Germinal center (tissue), 1 donor: ENCODE measurements around the gene ACRBP.
"Not testable (repeated sequence)": the region's sequence is repeated elsewhere in the genome, so short reads cannot be mapped to it uniquely, and the experiment has no call there.

Experiments used
- DNase-seq: peaks from one replicate; pipeline ENCODE4 v3.0.0; 2012; ENCODE audit warnings: mixed read lengths, low spot score

The ACRBP gene

DNA sequence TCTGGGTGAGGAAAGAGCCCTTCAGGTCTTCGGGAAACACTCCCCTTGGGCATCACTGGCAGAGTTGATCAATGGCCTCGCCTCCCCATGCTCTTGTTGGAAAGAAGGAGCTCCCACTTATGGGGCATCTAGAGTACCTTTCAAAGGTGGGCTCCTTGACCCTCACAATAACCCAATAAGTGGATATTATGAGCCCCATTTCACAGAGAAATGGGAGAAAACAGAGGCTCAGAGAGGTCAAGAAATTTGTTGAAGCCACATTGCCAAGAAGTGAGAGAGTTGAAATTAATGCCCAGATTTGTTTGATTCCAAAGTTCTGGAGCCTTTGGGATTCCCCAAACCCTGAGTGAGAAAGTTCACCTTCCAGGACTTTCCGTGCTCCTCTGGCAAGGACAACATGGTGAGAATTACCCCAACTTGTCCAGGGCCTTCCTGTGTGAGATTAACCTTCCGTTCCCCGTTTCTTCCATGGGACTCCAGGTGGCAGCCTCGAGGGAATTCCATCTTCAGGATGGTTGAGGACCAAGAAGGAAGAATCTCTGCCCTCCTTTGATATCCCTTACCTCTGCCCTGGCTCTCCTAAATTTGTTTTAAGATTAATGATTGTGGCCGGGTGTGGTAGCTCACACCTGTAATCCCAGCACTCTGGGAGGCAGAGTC lies 32.6 kb downstream of the ACRBP start:
- DNase-seq, result no peak

DNA sequence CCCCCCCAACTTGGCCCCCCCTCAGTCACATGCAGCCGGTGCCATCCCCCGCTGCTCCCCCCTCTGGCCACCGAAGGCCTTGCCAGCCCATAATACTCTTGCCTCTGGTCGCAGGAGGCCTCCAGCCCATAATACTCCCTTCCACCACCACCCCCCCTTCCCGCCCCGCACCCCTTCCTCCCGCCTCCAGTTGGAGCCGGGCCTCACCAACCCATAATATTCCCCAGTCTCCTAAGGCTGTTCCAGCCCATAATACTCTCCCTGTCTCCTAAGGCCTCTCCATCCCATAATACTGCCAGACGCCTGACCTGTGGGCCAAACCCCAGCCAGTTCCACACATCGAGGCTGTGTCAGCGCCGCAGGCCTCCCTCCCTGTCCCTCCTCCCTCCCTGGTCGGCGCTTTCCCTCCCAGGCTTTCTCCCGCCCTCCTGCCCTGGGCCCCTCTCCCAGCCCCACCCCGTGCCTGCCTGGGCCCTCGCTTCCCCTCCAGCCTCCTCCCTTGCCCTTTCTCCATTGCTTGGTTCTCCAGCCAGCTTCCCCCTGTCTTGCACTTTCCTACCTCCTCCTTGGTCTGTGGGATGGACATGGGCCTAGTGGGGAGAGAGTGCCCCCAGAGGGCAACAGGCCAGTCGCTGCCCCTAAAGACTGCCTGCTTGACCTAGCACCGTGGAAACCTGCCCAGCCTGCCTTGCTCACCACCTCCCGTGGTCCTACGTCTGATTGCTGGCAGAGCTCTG lies 33.3 kb downstream of the ACRBP start:
- DNase-seq, result peak; percentile 50

DNA sequence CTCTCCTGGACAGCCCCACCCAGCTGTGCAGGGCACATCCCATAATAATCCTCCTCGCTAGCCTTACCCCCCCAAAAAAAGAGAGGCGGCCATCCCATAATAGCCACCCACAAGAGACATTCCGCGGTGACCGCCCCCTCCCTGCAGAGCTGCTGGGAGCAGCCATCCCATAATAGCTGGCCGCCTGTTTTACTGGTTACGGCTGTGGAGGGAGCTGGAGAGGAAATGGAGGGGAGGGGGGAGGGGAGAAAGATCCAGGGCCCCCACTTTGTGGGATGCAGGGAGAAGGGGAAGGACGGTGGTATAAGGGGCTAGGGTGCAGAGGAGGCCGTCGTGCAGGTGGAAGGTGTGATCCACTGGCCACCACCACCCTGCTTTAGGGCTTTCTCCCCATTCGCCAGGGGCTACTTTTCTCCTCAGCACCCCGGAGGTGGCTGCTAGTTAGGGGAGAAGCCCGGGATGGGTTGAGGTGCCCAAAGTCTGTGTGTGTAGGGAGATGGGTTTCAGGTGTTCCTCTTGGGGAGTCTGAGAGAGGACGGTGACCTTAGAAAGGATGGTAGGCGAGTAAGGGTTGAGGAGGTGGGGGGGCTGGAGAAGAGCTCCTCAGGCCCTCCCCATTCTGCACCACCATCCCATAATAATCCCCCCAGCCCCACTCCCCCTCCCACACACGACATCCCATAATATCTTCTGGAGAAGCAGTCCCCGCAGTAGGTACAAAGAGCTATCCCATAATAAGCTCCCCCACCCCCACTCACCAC lies 34.0 kb downstream of the ACRBP start:
- peak; percentile 16 for DNase-seq

DNA sequence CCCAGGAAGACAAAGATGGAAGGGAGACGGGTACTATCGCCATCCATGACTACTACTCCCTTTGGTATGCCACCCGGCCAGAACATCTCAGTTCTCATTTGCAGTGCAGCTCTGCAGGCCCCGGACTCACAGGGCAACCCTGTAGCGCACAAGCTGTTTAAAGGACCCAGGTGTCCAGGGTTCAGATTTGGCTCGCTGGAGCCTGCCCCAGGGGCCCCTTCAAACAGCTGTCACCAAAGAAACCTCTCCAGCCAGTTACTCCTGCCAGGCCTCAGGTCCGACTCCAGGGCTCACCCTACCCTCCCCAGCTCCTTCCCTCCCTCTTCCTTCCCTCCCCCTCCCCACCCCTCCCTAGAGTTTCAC lies 34.6 kb downstream of the ACRBP start:
- DNase-seq, result peak; percentile 10

DNA sequence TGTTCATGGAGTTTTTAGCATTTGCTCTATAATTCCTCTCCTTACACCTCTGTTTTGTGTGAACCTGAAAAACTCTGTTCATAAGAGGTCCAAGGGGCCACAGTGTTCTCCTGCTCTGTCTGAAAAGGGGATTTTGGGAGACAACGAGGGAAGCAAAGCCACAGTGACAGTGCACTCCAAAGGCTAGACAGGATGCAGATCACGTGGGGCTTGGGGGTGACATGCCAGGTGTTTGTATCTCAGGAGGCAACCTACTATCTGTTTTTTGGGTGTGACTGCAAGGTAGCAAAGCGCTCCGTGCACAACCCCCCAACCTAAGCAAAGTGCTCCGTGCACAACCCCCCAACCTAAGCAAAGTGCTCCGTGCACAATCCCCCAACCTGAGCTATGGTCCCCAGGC lies 35.0 kb downstream of the ACRBP start:
- DNase-seq, result no peak

DNA sequence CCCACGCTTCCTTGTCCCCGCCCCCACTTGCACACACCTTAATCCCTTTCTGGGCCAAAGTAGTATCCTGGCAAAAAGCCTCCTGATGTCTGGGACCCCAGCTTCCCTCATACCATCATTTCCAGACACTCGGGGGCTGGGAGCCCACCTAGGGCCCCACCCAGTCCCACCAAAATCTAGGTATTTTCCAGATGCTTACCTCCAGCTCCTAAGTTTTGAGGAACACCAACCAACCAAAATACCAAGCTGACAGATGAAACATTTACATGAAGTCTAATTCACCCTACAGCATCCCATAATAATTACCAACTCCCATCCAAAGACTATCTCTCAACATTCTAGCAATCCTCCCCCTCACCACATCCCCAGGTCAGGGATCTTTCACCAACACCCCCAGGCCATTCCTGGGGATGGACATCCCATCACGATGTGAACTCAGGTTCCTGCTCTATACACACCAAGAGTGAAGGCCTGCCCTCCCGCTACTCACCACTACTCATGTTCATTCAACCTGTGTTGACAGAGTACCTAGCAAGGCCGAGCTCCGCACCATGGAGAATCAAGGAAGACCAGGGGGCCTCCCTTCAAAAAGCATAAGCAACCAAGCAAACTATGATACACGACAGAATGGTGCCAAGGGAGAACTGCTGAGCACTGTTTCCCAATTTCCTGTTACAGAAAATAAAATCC lies 38.5 kb downstream of the ACRBP start:
- DNase-seq, result peak; percentile 15

DNA sequence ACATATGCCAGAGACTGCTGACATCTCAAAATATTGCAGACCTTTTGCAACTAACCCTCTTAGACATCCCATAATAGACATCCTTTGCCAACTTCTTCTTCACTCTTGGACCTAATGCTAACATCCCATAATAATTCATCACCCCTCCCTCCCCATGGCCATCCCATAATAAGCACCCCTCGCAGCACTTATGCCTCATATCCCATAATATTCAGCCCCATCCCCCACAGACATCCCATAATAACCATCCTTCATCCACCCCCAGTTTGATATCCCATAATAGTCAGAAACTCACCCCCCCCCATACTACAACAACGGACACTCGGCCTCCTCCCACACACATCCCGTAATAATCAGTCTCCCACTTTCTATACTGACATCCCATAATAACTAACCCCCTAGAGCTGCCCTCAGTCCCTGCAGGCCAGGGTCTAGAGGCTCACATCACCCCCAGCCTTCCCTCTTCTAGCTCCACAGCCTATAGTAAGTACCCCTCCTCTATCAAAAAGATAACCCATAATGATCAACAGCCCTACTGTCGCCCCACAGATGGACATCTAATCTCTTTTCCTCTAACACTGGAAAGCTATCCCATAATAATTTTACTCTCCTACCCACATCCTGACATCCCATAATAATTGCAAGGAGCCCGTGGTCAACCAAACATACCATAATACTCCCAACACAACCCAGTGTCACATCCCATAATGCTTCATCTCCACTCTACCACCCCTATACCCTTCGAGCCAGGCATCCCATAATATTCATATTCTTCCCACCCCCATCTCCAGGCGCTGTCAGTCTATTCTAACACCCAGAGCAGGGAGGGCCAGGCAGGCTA lies 39.3 kb downstream of the ACRBP start:
- peak; percentile 59 for DNase-seq

DNA sequence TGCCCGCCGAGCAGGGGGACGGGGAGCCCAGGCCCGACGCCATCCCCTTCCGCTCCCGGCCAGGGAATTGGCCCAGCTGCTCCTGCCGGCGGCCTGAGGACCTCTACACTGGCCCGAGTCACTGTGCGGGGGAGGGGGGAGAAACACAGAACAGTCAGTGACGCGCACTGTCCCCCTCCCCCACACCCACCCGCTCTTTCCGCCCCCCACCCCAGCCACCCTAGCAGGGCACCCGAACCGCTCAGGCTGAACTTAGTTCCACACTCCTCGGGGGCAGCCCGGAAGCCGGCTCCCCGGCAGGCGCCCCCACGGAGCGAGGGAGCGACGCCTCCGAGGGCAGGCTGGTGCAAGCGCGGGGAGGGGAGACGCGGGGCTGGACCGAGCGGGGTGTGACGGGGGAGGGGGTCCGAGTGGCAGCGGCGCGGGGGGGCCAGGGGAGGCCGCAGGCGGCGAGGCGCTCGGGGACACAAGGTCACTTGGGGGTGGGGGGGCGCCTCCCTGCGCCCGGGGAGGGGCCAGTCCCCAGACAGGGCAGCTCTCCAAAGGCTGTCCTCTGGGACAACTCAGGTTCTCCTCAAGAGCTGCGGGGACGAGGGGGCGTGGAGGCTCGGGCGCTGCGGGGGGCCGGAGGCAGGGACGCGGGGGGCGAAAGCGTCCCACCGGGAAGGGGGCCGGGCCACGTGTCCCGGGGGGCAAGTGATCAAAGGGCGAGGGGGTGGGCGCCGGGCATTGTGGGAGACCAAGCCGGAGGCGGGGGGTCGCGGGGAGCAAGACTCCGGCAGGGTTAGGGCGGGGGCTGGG lies 40.7 kb downstream of the ACRBP start:
- DNase-seq, result peak; percentile 85

DNA sequence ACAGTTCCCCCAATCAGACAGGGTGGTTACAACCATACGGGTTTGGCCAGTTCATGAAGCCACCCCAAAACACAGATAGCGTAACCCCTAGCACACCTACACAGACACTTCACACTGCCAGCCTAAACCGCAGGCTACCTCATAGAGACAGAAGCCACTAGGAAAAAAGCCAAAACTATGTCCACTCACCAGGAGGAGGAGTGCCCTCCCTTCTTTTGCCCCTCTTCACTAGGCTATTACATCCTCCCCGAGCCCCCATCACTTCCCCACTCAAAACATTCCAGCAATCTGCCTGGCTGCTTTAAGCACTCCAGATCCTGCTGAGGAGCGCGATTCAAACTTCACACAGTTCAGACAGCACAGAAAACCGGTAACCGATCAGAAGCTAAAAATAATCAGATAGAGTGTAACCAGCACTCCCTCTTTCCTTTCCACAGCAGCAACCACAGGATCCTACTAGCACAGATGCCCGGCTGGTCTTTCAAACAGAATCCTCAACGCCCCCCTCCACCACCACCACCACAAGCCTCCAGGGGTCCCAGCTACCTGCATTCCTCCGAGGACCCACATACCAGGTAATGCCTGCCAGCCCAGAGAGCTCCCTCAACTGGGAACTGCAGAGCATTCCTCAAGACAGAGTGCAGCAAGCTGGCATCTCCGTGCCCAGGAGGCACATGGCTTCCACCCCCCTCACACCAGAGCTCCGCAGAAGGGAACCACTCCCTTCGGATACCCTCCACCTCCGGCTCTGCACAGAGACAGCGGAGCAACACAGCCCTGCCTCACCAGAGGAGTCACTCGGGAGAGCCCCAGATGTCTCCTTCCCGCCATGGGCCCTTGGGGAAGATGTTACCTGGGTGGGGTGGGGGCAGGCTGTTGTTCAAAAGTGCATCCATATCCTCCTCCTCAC lies 41.6 kb downstream of the ACRBP start:
- peak; percentile 53 for DNase-seq

DNA sequence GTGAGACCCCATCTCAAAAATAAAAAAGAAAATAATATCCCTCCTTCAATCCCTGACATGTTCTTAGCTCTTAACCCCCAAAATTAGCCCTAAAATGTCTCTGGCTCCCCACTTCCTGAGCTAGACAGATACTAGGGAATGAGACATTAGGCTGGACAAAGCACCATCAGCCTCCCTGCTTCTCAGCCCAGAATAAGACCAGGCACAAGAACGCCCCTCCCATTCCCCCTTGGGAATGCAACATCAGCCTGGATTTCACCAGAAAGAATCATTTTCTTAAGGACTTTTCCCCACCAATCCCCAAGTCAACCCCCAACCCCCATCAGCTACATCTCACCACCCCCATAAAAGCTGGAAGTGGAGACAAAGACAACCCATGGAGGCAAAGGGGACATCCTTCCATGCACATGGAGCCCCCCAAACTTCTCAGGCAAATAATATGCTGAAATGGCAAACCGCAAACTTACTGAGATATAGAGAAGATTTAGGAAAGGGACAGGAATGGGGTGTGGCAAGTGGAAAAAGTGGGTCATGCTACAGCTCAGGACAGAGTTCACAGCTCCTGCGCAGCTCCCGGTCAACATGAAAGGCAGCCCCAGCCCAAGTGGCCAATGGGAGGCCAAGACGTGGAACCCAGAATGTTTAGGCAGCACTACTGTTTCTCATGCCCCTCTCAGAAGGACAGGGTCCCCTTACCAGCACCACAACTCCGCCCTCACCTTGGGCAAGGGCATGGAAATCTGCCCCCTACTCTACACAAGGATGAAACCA lies 42.8 kb downstream of the ACRBP start:
- no peak for DNase-seq

DNA sequence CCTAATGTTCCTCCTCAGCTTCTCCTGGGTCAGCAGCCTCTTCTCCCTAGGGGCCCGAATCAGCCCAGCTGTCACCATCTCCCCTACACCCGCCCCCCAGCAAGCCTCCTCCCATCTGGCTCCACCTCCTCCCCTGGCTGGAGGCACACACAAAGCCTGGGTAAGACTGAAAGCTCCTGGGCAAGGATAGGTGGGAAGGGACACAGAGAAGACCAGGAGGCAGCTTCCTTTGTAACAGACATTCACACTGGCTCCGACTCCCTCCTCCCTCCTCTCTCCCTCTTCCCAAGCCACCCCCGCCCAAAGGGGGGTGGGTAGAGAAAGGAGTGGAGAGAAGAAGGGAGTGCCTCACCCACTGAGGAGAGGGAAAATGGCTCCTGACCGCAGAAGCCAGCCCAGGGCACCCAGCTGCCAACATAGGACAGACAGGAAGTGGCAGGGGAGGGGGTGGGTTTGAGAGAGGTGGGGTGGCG lies 44.1 kb downstream of the ACRBP start:
- DNase-seq, result no peak

DNA sequence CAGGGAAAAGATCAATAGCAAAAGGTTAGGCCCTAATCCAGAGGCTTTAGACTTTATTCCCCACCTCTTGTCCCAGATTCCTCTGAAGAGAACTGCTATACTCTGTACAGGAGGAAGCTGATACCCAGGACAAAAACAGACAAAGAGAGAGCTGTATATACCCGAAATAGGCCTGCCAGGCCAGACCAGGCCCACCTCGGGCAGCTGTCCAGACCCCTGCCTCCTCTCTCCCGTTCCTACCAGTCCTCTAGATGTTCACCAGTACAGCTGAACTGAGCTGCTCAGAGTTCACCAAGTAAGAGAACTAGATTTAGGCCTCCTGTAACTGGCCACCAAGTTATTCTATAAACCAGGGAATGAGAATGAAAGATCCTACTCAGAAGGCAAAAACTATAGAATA lies 44.7 kb downstream of the ACRBP start:
- DNase-seq, result no peak

GRCh38 chr12:6595673-6596072 lies 51.6 kb downstream of the ACRBP start:
- DNase-seq, result not testable (repeated sequence)

DNA sequence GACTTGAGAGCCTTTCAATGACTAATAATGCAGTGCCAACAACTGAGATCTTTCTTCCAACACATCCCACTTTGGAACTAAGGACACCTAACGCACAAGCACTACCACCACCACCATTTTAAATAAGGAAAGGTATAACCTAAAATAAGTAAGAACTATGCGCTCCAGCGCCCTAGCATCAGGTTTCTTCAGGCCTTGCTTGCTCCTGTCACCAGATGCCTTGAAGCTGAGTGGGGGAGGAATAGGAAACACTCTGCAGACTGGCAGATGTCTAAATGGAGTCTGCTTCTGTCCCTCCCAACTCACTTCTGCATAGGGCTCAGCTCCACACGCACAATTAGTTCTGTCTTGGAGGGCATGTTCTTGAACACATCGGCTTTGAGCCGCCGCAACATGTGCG lies 55.1 kb downstream of the ACRBP start:
- no peak for DNase-seq
